ENCODE data around the gene EXOSC6. TPM values are rescaled to one million over a fixed set of nuclear protein-coding genes. Genes with fewer than 3 reads are reported as not detected.

EXOSC6 gene
- 55.2 and 66.2 TPM in 2 replicates for total RNA-seq
- long read RNA-seq, full-length matches to known transcripts: 23 of 23 reads
- long read RNA-seq, partial matches to known transcripts: 0 of 23 reads
- long read RNA-seq, other reads (novel, unspliced or antisense): 0 of 23 reads

DNA sequence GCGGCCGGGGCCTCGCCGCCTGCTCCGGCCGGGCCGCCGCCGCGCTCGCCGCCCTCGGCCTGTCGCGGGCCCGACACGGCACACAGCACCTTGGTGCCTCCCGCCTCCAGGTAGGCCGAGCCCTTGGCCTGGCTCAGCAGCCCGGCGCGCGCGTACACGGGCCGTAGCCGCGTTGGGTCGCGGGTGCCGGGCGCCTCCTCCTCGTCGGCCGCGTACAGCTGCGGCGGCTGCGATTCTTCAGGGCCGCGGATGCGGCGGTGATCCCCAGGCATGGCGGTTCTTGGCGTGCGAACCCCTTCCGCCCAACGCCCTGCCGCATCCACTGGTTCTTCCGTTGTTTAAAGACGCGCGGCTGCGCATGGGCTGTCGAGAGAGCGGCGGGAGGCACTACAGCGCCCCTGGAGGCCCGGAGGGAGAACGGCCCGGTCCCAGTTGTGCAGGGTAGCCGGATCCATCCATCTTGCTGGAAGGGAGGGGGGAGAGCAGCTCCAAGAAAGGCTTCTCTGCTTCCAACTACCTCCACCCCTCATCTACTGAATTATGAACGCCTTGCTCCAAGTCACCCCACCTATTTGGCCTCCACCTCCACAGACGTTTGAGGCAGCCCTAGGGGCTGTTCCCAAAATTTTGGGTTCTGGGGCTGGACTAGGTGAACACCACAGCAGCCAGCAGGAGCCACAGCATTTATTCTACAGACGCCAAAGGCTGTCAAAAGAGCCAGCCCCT lies at the start of gene EXOSC6:
Gene EXOSC6 (minus strand): TSS at position 312 of the 726 bp plus-strand sequence. CDS start 40 bp downstream, at position 272.
- H3K36me3 Mint-ChIP-seq (ENCODE audit: unreplicated experiment): peaks cover 32% of the 10 kb centered on the region
- peak; percentile 97 for DNase-seq (ENCODE audit: extremely low spot score, unreplicated experiment)
- H3K4me3 Mint-ChIP-seq (ENCODE audit: unreplicated experiment): peak within 1 kb of the TSS; percentile 79
- H3K27ac Mint-ChIP-seq (ENCODE audit: unreplicated experiment): peak within 1 kb of the TSS; percentile 88
- H3K27me3 Mint-ChIP-seq (ENCODE audit: unreplicated experiment): no peaks in the 10 kb centered on the region
- H3K4me1 Mint-ChIP-seq (ENCODE audit: unreplicated experiment): peaks cover 22% of the 10 kb centered on the region
- TF ChIP-seq, protein P1, sequence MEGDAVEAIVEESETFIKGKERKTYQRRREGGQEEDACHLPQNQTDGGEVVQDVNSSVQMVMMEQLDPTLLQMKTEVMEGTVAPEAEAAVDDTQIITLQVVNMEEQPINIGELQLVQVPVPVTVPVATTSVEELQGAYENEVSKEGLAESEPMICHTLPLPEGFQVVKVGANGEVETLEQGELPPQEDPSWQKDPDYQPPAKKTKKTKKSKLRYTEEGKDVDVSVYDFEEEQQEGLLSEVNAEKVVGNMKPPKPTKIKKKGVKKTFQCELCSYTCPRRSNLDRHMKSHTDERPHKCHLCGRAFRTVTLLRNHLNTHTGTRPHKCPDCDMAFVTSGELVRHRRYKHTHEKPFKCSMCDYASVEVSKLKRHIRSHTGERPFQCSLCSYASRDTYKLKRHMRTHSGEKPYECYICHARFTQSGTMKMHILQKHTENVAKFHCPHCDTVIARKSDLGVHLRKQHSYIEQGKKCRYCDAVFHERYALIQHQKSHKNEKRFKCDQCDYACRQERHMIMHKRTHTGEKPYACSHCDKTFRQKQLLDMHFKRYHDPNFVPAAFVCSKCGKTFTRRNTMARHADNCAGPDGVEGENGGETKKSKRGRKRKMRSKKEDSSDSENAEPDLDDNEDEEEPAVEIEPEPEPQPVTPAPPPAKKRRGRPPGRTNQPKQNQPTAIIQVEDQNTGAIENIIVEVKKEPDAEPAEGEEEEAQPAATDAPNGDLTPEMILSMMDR (IDR thresholded peaks at IDR 0.05): peak; percentile 93
- no peaks in the 10 kb centered on the region for H3K9me3 Mint-ChIP-seq (ENCODE audit: unreplicated experiment)

DNA sequence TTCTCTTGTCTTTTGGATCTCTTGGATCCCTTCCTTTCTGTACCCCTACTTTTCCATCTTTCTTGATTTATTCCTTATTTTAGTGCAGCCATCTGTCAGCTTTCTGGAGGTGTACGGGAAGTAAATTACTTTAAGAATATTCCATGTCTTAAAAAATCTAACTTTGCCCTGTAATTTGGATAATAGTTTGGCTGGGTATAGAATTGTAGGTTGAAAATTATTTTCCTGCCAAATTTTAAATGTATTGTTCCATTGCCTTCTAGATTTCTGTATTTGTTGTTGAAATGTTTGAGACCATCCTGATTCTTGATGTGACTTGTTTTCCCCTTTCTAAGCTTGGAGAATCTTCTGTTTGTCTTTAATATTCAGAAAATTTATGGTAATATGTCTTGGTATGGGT lies 49.4 kb upstream of the EXOSC6 start:
- Mint-ChIP-seq H3K4me3 (ENCODE audit: unreplicated experiment) (no peak overlapping the region), H3K4me1 (ENCODE audit: unreplicated experiment) (peaks cover 23% of the 10 kb centered on the region), H3K36me3 (ENCODE audit: unreplicated experiment) (peaks cover 18% of the 10 kb centered on the region), H3K9me3 (ENCODE audit: unreplicated experiment) (peaks cover 11% of the 10 kb centered on the region), H3K27me3 (ENCODE audit: unreplicated experiment) (no peaks in the 10 kb centered on the region), H3K27ac (ENCODE audit: unreplicated experiment) (no peak overlapping the region)
- TF ChIP-seq, protein P1 (IDR thresholded peaks at IDR 0.05): no peak
- DNase-seq (ENCODE audit: extremely low spot score, unreplicated experiment): no peak

DNA sequence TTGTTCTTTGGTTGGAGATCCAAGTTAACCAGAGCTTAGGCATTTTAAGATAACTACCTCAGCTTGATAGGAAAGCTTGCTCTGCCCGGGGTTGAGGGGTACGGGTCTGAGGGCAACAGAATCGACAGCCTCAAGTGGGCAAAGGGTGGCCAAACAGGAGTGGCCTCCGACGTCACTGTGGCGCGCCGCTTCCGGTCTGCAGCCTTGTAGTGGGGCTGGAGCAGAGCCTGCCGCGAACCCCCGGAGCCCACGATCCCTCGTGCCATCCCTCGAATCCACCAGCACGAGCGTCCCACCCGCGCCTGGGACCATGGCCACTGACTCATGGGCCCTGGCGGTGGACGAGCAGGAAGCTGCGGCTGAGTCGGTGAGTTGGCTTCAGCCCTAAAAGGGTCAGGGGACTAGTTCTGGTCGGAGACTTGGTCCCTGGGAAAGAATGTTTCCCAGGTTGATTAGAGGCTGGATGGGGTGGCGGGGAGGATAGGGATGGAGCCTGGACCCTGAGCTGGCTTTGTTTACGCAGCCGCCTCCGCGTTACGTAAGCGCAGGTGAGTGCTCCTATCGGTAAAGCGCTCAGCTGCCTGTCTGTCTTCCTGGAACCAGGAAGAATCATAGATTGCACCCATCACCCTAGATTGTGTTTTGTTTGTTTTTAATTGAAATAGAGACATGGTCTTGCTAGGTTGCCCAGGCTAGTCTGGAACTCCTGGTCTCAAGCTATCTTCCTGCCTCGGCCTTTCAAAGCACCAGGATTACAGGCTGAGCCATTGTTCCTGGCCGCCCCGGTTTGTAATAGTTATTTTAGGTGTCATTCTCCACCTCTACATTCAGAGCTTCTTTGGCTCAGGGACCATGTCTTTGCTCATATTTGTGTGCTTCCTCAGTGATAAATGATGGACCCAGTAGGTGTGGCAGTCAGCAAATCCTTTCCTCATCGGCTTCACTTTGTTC lies 47.5 kb upstream of the EXOSC6 start, which contains the start of gene DDX19B:
Gene DDX19B (plus strand): TSS at position 199 of the 951 bp plus-strand sequence. CDS start 112 bp downstream, at position 311.
- peak; percentile 88 for DNase-seq (ENCODE audit: extremely low spot score, unreplicated experiment)
- H3K27me3 Mint-ChIP-seq (ENCODE audit: unreplicated experiment): no peaks in the 10 kb centered on the region
- H3K36me3 Mint-ChIP-seq (ENCODE audit: unreplicated experiment): peaks cover 18% of the 10 kb centered on the region
- H3K27ac Mint-ChIP-seq (ENCODE audit: unreplicated experiment): peak within 1 kb of the TSS; percentile 97
- TF ChIP-seq, protein P1 (IDR thresholded peaks at IDR 0.05): no peak
- H3K4me1 Mint-ChIP-seq (ENCODE audit: unreplicated experiment): peaks cover 17% of the 10 kb centered on the region
- peak within 1 kb of the TSS; percentile 89 for H3K4me3 Mint-ChIP-seq (ENCODE audit: unreplicated experiment)
- H3K9me3 Mint-ChIP-seq (ENCODE audit: unreplicated experiment): peaks cover 11% of the 10 kb centered on the region

DNA sequence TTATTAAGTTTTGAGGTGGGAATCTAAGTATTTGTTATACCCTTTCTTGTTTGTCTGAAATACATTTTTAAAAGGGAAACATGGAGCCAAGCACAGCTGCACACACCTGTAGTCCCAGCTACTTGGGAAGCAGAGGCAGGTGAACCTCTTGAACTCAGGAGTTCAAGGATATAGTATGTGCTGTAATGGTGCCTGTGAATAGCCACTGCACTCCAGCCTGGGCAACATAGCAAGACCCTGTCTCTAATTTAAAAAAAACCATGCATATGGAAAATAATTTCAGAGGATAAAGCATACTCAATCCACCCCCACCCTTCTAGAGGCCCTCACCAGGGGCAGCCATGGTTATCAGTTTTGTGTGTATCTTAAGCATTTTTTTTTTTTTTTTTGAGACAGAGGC lies 43.9 kb upstream of the EXOSC6 start:
- no peaks in the 10 kb centered on the region for H3K9me3 Mint-ChIP-seq (ENCODE audit: unreplicated experiment)
- no peak for DNase-seq (ENCODE audit: extremely low spot score, unreplicated experiment)

More for the DNA sequence above, 43.9 kb upstream of the EXOSC6 start:
- no peak overlapping the region for H3K27ac Mint-ChIP-seq (ENCODE audit: unreplicated experiment)
- H3K27me3 Mint-ChIP-seq (ENCODE audit: unreplicated experiment): no peaks in the 10 kb centered on the region
- H3K4me3 Mint-ChIP-seq (ENCODE audit: unreplicated experiment): no peak overlapping the region
- TF ChIP-seq, protein P1 (IDR thresholded peaks at IDR 0.05): no peak
- H3K36me3 Mint-ChIP-seq (ENCODE audit: unreplicated experiment): peaks cover 2% of the 10 kb centered on the region
- H3K4me1 Mint-ChIP-seq (ENCODE audit: unreplicated experiment): peaks cover 17% of the 10 kb centered on the region
